ENCODE results near the gene TMEM182.

The TMEM182 gene

DNA sequence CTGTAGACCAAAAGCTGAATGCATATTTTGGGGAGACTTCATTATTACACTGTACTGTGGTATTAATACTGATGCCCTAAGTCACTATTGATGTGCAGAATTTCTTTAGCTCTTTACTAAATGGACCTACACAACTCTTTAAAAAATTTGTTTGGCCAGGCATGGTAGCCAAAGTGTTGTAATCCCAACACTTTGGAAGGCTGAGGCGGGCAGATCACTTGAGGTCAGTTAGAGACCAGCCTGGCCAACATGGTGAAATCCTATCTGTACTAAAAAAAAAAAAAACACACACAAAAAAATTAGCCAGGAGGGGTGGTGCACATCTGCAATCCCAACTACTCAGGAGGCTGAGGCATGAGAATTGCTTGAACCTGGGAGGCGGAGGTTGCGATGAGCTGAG is 6.4 kb downstream of the TMEM182 start:
- no peak for DNase-seq (ENCODE audit: low spot score)

DNA sequence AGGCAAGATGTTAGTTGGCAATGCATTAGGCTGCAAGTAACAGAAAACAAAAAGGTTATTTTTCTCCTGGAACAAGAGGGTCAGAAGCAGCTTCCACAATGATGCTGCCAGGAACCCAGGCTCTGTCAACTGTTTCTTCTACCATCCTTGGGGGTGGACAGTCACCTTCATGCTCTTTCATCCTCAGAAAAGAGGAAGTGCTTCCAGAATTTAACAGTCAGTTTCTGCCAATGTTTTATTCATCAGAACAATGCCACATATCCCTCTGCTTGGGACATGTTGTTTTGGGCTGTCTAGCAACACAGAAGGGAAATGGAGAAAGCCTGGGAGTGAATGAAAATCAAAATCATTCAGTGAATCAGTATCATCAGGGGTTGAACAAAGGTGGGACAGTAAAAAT is 7.1 kb downstream of the TMEM182 start:
- DNase-seq (ENCODE audit: low spot score): no peak

DNA sequence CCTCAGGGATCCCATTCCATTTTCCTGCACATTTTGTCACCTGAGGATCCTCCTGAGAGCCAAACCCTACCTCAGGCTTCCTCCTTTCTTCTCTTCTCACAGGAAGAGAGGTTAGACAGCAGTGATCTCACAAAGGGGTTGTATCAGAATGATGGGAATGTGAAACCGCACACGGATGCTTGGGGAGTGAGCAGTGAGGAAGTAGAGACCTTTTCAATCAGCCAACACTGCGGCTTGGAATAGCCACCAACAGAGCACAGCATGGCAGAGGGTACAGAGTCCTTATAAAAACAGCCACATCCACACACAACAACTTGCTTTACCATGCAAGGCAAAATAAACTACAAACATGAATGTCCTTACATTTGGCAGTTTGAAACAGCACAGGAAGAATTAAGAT is 8.7 kb downstream of the TMEM182 start:
- no peak for DNase-seq (ENCODE audit: low spot score)

DNA sequence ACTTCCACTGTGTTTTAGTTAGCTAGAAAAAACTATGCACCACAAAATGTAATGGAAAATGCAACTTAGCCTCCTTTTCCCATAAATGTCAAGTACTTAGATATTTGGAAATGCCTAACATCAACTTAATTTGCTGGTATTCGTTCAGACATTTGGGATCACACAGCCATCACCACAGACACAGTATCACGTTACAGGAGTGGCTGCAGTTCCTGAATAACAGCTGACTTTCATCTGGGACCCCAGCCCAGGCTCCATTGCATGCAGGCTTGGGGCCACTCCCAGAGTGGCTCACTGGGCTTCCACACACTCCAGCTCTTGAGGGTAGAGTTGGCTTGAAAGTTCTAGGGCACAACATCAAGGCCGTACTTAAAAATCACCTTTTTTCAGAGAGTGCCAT is 9.3 kb downstream of the TMEM182 start:
- no peak for DNase-seq (ENCODE audit: low spot score)

DNA sequence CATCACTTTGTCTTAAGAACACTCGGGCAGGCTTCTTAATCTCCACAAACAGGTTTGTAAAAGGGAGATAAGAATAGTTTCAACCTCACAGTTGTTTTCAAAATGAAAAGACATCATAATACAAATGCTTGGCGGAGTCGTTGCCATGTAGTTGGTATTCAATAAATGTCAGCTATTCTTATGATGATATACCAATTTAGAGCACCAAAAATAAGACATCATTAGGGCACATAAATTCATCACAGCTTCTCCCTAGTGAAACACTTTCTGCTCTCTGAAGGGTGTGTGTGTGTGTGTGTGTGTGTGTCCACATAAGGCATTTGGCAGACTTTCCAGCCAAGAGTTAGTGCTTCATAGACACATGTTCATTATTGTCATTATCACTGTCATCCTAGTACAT is 10.8 kb downstream of the TMEM182 start:
- DNase-seq (ENCODE audit: low spot score): no peak

DNA sequence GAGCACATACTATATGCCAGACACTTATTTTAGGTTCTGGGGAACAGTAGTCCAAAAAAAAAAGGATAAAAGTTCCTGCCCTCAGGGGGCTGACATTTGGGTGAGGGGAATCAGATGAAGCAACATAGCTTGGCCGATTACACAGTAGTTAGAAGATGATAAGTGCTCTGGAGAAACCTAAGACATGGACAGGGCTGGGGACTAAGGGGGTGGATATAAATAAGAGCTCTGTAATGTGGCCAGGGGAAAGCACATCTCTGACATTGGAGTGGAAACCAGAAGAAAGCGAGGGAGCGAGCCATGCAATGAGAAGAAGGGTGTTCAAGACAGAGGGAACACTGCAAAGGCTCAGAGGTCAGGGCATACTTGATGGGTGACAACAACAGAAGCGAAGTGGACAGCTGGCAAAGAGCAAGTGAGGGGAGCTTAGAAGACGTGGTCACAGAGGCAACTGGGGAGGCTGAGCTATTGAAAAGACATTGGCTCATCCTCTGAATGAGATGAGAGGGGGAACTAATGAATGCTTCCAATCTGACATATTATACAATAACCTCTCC is 11.4 kb downstream of the TMEM182 start:
- DNase-seq (ENCODE audit: low spot score): no peak

DNA sequence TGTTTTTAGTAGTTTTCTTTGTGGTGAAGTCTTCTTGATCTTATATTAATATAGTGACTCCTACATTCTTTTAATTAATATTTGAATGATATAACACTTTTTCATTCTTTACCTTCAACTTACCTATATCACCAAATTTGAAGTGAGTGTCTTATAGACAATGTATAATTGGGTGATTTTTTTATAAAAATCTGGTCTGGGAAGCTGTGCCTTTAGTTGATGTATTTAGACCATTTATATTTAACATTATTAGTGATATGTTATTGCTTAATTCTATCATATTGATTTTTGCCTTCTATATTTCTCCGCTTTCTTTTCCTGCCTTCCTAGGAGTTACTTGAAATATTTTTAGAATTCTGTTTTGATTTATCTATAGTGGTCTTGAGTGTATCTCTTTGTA is 16.4 kb downstream of the TMEM182 start:
- DNase-seq (ENCODE audit: low spot score): no peak

DNA sequence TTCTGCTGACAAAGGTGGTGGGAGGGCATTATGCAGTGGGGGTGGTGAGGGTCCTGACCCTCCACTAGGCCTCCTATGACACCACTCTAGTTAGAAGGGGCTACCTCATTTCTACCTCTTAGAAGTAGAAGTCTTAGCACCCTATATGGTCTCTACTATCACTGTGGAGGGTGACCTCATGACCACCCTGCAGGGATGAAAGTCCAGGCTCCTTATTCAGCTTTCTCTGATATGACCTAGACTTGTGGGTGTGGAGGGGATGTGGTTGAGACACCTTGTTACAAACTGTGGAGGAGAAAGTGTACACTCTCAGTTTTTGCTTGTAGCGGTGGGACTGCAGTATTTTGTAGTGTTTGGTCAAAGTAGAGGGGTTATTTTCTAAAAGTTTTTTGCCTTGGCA is 18.6 kb downstream of the TMEM182 start:
- DNase-seq (ENCODE audit: low spot score): no peak

DNA sequence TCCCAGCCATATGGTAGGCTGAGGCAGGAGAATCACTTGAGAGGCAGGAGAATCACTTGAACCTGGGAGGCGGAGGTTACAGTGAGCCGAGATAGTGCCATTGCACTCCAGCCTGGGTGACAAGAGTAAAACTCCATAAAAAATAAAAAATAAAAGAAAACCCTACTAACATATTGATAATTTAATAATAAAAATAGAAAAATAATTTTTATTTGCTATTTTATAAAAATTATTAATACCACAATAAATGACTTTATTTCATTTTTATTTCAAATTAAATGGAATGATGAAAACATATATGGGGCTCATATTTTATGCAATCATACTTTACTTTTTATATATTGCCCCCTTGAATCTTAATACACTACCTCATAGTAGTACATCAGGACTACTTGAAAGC is 20.4 kb downstream of the TMEM182 start:
- DNase-seq (ENCODE audit: low spot score): no peak

DNA sequence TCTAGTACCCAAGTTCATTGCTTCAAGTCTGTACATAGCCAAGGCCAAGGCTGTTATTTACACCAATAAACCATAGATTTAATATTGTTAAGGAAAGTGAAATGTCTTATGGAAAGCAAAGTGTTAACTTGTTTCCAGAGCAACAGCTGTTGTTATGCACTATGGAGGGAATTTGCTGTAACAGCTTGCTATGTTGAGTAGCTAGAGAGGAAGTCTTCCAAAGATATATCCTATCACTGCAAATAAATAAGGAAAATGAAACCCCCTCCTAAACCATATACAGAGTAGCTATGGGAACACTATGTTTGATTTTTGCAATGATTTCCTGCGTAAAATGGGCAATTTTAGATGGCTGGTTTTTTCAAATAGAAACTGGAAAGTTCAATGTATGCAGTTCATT is 21.1 kb downstream of the TMEM182 start:
- DNase-seq (ENCODE audit: low spot score): no peak

DNA sequence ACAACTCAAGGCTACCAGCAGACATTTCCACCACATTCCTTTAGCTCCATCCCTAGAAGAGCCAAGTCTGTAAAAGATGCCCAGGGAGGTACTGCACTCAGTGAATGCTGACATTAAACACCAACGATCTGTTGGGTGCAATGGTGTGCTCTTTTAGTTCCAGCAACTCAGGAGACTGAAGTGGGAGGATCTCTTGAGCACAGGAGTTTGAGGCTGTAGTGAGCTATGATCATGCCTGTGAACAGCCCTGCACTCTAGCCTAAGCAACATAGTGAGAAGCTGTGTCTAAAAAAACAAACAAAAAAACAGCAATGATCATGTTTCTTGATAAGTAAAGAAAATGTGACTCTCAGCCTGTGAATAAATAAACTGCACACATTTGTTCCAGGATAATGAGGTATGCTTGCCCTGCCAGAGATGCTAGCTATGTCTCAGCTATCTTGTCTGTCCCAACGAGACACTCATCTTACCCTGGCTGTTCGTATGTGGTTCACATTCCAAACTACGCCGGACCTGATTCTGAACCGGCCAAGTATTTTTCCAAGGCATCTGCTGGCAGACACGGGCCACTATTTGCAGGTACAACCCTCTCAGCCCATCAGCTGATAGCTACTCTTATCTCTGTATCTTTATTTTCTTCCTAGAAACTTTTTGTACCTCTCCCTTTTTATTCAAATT is 21.8 kb downstream of the TMEM182 start:
- DNase-seq (ENCODE audit: low spot score): no peak

DNA sequence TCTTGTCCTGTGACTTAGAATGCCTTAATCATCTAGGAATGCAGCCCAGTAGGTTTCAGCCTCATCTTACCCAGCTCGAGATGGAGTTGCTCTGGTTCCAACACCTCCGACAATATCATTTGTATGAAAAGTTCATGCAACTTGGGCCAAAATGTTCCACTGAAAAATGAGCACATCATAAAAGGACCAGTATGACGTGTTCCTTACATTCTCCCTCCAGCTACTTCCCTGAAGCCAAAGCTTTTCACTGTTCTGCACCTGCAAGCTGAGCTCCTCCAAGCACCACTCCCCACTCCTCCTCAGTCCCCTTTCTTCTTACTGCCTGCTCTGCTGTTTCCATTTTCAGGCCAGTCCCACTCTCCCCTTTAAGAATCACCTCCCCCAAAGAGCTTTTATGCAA is 23.1 kb downstream of the TMEM182 start:
- DNase-seq (ENCODE audit: low spot score): no peak

DNA sequence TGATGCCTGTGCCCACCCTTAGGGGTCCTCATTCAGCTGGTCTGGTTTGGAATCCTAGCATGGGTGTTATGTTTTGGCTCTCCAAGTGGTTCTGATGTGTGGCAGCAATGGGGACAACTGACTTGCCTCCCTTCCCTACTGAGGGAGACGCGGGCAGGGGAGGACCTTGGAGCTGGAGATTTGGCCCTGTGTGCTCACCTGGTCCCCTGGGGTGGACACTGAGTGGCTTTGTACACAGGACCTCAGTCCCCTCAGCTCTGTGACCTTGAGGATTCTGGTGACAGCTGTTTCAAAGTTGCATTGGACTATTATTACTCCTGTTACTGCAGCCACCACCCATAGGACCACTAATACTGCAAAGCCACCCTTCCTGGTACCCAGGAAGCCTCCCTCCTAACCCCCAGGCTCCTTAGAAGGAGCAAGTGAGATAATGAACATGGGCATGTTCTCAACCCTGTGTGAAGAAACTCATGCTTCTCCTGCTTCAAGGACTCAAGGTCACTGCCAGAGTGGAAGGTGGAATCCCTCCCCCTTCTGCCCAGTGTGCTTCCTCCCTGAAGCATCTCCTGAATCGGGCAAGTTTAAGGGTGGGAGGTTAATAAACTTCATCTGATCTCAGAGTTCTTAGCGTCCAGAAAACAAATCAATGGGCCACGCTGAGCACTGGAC is 26.5 kb downstream of the TMEM182 start:
- no peak for DNase-seq (ENCODE audit: low spot score)

DNA sequence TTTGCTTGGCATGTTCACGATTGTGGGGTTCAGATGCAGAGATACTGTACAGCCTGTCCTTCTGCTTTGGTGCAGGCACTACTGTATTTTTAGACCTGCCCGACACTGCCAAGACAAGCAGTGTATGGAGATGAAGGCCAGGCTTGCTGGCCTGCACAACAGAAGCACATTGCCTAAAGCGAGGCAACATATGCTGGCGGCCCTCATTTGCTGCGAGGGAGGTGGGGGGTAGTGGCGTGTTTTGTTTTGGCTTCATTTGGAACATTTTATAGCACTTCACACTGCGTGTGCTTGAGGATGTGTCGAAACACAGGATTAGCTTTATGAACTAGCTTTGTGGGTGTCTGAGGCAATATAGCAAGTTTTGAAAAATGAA is 27.0 kb downstream of the TMEM182 start:
- no peak for DNase-seq (ENCODE audit: low spot score)

DNA sequence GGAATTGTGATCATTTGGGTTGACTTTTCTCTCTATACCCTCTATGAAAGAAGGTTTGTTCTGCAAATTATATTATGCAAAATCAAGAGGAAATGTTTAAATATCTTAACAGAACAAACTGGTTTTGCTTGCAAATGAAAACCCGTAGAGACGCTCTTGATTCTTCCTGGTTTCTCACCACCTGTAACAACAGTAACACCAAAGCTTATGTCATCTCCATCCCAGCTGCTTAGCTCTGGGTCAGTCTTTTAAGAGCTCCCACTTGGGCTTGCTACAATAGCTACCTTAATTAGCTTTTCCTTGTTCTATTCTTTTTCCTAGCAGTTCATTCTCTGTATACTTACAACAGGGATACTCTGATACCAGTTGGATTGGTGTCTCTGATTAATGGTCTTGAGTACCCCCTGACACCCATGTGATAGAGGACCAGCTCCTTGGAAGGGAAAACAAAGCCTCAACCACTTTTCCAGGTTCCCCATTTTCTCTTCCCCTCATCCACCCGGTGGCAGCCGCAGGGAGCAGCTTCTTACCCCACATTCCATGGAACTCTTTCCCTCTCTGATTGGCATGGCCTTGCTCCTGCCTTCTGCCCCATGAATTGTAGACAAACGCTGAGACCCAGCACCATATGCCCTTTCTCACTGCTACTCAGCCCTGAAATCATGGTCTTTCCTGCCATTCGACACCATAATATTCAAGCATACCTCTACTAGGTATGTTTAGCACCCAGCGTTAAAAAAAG is 27.7 kb downstream of the TMEM182 start:
- no peak for DNase-seq (ENCODE audit: low spot score)

DNA sequence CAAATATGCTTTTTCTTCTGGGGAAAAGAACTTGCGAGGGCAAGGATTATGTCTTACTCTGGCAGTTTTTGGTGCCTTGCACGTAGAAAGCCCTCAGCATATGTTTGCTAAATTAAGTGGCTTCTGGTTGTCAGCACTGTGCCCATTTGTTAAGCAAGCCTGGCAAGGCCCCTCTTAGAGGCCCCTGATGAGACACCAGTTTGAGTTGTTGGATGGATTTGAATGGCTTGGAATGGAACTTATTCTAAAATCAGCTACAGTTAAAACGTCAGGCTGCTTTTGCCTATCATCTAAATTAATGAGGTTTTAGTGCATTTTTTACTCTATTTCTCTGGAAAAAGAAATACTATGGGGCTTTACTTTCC is 28.2 kb downstream of the TMEM182 start:
- DNase-seq (ENCODE audit: low spot score): no peak

DNA sequence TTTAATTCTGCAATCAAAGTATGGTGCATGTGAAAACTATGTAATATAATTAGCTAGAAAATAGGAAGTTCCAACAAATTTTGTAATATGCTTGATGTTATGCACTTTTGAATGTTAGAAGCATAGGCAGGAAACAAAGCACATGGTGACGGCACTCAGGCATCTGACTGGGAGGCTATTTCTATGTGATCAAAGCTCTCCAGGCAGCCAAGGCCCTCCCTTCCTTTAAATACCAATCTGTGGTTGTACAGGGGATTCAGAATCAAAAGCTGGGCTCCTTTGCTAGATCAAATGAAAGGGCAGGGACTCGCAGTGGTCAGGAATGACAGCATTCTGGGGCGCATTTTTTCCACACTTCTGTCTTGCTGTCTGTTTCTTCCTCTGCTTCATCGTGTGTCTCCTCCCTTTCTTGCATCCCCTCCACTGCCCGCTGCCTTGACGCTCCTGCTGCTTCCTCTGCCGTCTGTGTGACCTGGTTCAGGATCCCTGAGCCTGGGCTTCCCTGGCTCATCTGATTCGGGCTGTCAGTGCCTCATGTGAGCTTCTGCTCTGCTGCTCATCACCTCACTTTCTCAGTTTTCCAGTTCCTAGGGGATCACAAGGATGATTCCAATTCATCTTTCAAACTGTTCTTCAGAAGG is 30.9 kb downstream of the TMEM182 start:
- peak; percentile 29 for DNase-seq (ENCODE audit: low spot score)

DNA sequence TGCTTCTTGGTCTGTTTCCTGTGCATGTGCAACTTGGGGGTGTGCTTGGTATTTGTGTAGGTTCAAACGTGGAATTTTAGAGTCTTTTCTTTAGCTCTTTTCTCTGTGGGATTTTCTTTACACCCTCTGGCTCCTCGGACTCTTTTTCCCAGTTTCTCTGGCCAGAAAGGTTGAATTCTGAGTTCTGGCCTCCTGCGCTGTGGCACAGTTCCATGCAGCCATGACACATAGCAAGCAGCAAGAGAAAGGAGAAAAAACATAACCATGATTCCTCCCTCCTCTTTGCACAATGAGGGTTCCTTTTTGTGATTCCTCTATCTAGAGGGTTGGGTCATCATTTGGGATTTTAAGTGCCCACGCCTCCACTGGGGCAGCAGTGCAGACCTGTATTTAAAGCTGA is 33.8 kb downstream of the TMEM182 start:
- no peak for DNase-seq (ENCODE audit: low spot score)

DNA sequence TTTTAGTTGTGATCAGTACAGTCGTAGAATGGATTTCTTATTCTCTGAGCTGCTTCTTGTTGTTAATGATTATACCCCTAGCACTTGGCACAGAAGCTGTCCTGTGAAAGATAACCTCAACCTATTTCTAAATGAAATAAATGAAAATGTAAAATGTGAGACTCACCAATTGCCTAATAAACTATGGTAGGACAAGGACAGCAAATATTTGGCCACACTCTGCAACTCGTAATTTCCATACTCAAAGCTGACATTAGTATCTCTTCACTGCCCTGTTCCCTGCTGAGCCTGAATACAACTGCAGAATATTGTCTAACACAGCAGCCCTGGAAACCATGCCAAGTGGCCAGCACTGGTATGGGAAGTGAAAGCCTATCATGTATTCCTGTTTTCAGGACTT is 34.5 kb downstream of the TMEM182 start:
- no peak for DNase-seq (ENCODE audit: low spot score)

DNA sequence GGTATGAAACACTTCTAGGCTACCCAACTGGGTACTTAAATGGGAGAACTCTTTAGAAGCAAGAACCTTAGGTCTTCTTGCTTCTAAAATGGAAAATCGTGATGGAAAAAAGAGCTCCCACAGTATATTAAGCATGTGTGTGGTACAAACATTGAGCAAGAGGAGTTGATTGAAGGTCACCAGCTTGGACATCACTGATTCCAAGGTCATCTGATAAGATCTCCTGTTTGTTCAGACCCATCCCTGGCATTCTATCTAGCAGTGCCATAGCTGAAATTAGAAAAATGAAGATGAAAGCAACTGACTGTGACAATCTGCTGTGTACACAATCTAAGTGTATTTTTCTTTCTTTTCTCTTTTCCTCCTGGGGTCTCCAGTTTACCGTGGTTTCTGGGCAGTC is 35.7 kb downstream of the TMEM182 start:
- no peak for DNase-seq (ENCODE audit: low spot score)

DNA sequence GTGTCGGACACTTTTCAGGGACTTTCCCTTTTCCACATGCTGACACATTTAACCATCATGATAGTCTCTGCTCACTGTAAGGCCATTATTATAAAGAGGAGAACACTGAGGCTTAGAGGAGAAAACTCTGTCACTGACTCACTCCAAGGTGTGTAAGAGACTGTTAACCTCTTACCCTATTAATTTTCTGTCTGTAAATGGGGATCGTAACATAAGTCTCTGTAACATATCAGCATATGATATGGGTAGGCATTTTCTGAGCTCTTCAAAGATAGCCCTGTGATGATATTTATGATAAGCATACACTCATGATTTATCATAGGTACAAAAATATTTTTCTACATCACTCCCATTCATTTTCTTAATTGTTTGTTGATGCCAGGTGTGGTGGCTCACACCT is 36.4 kb downstream of the TMEM182 start:
- no peak for DNase-seq (ENCODE audit: low spot score)

DNA sequence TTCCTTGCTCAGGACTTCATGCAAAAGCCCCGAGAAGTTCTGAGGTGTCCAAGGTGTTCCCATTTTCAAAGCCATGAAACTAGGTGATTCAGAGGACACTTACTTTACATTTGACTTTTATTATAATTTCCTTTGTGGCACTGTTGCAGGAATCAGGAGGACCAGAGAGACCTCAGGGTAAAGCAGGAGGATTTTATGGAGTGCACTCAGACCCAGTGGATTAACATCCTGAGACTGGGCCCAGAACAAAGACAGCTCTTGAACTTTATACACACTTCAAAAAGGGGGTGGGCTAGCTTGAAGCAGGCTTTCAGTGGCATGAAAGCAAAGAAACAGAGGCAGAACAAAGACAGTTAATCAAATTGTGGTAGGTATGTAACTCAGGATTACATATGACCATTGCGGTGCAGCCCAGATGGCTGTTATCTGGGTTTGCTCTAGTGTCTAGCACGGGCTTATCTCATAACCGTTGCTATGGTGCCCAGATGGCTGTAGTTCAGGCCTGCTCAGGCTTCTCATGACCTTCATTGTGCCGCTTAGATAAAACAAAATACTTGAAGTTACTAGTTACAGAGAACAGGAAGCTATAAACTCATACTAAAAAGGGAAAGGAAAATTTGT is 39.4 kb downstream of the TMEM182 start:
- no peak for DNase-seq (ENCODE audit: low spot score)

Measured in iPS-NIHi11 (cell line).